K562 (cell line): ENCODE measurements around the gene TALDO1. TPM values are rescaled to one million over a fixed set of nuclear protein-coding genes. Genes with fewer than 3 reads are reported as not detected.

Experiments used
- CREB1 ChIP-seq, 2 experiments: sonication (generic) in 1 of 2; formaldehyde crosslinking in 1 of 2; IDR thresholded peaks; 2 replicates each; pipeline versions ENCODE4 v1.6.1 to v1.8.0; 2012 to 2022; ENCODE audit warnings: inconsistent platforms in 1 of 2, mild to moderate bottlenecking in 1 of 2, missing genetic modification reagents in 1 of 2, moderate library complexity in 1 of 2
- EP300 ChIP-seq: IDR thresholded peaks from 2 replicates; pipeline ENCODE4 v1.6.1; 2012; ENCODE audit warnings: low read length, improper control_type of control experiment
- ESRRA ChIP-seq: fragments of 450-650 bp; IDR thresholded peaks from 2 replicates; pipeline ENCODE4 v1.6.1; 2014; ENCODE audit warnings: low read depth, mild to moderate bottlenecking, moderate library complexity, borderline replicate concordance
- GTF2F1 ChIP-seq: IDR thresholded peaks from 2 replicates; pipeline ENCODE4 v1.6.1; 2011; ENCODE audit warnings: low read depth, low read length, improper control_type of control experiment
- KLF10 ChIP-seq: fragments of 250-450 bp; sonication (Bioruptor Pico); IDR thresholded peaks from 2 replicates; pipeline ENCODE4 v1.6.1; 2021; ENCODE audit warnings: matching md5 sums
- MBD2 ChIP-seq: sonication (generic); IDR thresholded peaks from 2 replicates; pipeline ENCODE4 v1.6.1; 2016; ENCODE audit warnings: low read depth, borderline replicate concordance
- MYBL2 ChIP-seq, 2 experiments: fragments of 450-650 bp in 1 of 2; sonication (generic) in 1 of 2; formaldehyde crosslinking in 1 of 2; IDR thresholded peaks; 2 replicates each; pipeline versions ENCODE4 v1.6.1 to v1.8.1; 2017 to 2022; ENCODE audit warnings: borderline replicate concordance in 1 of 2, inconsistent platforms in 1 of 2, low read depth in 1 of 2, mild to moderate bottlenecking in 1 of 2, missing genetic modification reagents in 1 of 2, moderate library complexity in 1 of 2
- PHF8 ChIP-seq: fragments of 200-600 bp; sonication (generic); IDR thresholded peaks from 2 replicates; pipeline ENCODE4 v1.6.1; 2012; ENCODE audit warnings: mixed run types, mild to moderate bottlenecking, inconsistent platforms, low read length, moderate library complexity, borderline replicate concordance
- POLR2A ChIP-seq: fragments of 450-650 bp; conservative IDR thresholded peaks from 2 replicates; pipeline ENCODE4 v1.6.1; 2016
- POLR2G ChIP-seq: fragments of 200-400 bp; formaldehyde crosslinking; IDR thresholded peaks from 2 replicates; pipeline ENCODE4 v1.6.1; 2017; ENCODE audit warnings: low read depth, mild to moderate bottlenecking, antibody characterized with exemption, low read length, moderate library complexity
- RBM25 ChIP-seq: fragments of 200-400 bp; formaldehyde crosslinking; IDR thresholded peaks from 2 replicates; pipeline ENCODE4 v1.6.1; 2018; ENCODE audit warnings: low read length, low read depth, moderate library complexity; ENCODE audit not compliant: severe bottlenecking
- SUPT5H ChIP-seq: fragments of 450-650 bp; IDR thresholded peaks from 2 replicates; pipeline ENCODE4 v1.6.1; 2016
- TCF3 ChIP-seq: sonication (generic); formaldehyde crosslinking; IDR thresholded peaks from 2 replicates; pipeline ENCODE4 v1.4.0; 2020; ENCODE audit warnings: mild to moderate bottlenecking, missing genetic modification reagents
- TCF7 ChIP-seq: sonication (generic); IDR thresholded peaks from 2 replicates; pipeline ENCODE4 v1.6.1; 2016; ENCODE audit warnings: antibody characterized with exemption, borderline replicate concordance
- YY1 ChIP-seq, 3 experiments: IDR thresholded peaks; 2 replicates each; pipeline ENCODE4 v1.6.1; 2011; ENCODE audit warnings: low read length in 2 of 3, mild to moderate bottlenecking in 2 of 3, moderate library complexity in 2 of 3, borderline replicate concordance in 1 of 3, control low read depth in 1 of 3, low read depth in 1 of 3; ENCODE audit not compliant: insufficient read depth in 3 of 3, insufficient replicate concordance in 2 of 3, control insufficient read depth in 1 of 3, insufficient read length in 1 of 3; ENCODE audit errors: extremely low read depth in 1 of 3
- ZNF146 ChIP-seq: IDR thresholded peaks from one replicate; pipeline ENCODE4 v1.6.1; 2018; ENCODE audit warnings: missing compliant biosample characterization; ENCODE audit not compliant: unreplicated experiment
- polyA plus RNA-seq, 8 experiments: library from polyadenylated mRNA; depleted of rRNA in 4 of 8; stranded (reverse) in 5 of 8; unstranded in 3 of 8; fragments of >200 nt; fragmentation: Nextera tagmentation in 2 of 8; fragmentation: Illumina TruSeq in 1 of 8; extraction: Ambion mirVana in 2 of 8; extraction: Trizol in 1 of 8; gene quantifications; 2 replicates each; pipeline versions ENCODE4 v1.2.1 to v1.2.3, GENCODE V29; 2011 to 2014; ENCODE audit warnings: inconsistent platforms in 1 of 8, missing spikeins in 1 of 8
- total RNA-seq, 7 experiments: library from RNA; depleted of rRNA in 6 of 7; stranded (reverse); fragments of >200 nt in 6 of 7; fragmentation: Illumina TruSeq in 2 of 7; extraction: Trizol in 2 of 7; gene quantifications; 2 replicates each; pipeline versions ENCODE4 v1.2.1 to v1.2.3, GENCODE V29; 2011 to 2021; ENCODE audit warnings: low replicate concordance in 1 of 7
- TF ChIP-seq, protein P1 (sequence below): sonication (generic); formaldehyde crosslinking; IDR thresholded peaks from 2 replicates; pipeline ENCODE4 v1.8.1; 2023; ENCODE audit warnings: mild to moderate bottlenecking, missing genetic modification reagents
- TF ChIP-seq, protein P2 (sequence below): fragments of 250-450 bp; sonication (Bioruptor Pico); IDR thresholded peaks from 2 replicates; pipeline ENCODE4 v1.5.0; 2021
- TF ChIP-seq, protein P3 (sequence below): fragments of 250-450 bp; sonication (Bioruptor Pico); IDR thresholded peaks from 2 replicates; pipeline ENCODE4 v1.8.0; 2021; ENCODE audit warnings: mild to moderate bottlenecking, moderate library complexity
- TF ChIP-seq, protein P4 (sequence below): sonication (generic); formaldehyde crosslinking; IDR thresholded peaks from 2 replicates; pipeline ENCODE4 v1.8.0; 2022; ENCODE audit warnings: mild to moderate bottlenecking, missing genetic modification reagents

TALDO1 gene
- total and polyA plus RNA-seq, 9 of the 15 experiments (the other 6 are each of a cell fraction or from before 2014, with no cell fraction given), result 260 to 541 (median 441) TPM

DNA sequence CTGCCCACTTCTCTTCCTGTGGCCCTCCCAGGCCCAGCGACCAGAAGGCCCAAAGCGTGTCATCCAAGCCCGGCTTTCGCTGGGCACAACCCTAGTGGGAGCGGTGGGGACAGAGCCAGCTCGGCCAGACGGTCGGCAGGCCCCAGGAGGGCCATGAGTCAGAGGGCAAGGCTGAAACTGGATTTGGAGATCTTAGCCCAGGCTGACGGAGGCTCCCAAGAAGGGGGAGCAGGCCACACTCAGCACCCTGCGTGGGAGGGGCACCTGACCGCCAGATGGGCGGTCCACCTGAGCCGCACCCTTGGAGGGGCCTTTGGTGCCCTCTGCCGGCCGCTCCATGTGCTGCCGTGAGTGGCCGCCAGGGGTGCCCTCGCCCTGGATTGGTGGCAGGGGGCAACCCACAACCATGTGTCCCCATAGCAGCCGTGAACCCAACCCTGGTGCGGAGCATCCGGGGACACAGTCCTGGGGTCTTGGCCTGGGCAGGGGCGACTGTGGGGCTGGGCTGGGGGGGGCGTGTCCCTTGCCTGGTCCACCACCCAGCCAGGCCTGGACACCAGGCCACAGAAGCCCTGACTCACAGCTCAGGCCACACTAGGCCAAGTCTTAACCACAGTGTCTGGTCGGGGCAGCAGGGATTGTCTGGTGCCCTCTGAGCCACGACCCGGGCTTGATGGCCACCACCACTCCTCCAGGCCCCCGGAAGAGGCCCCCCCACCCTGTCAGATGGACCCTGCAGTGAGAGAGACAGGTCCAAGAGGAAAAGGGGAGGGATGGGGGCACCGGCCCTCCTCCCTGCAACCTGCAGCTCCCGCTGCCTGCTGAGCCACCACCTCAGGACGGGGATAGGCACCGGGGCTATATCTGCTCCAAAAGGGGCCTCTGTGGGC is 19.2 kb upstream of the TALDO1 start (continued):
- TF ChIP-seq YY1 (IDR thresholded peaks at IDR 0.05; ENCODE audit: borderline replicate concordance in 1 of 3, control insufficient read depth in 1 of 3, extremely low read depth in 1 of 3, insufficient read depth in 3 of 3, insufficient read length in 1 of 3, insufficient replicate concordance in 2 of 3, low read depth in 1 of 3, low read length in 2 of 3) (peak in 2 of 3 experiments; percentile 50 to 61), CREB1 (IDR thresholded peaks at IDR 0.05) (peak; percentile 48; the same call in 1 of the 2 replicates), CREB1 (CRISPR knock-in tag; IDR thresholded peaks at IDR 0.05) (peak; percentile 60; the same call in 1 of the 2 replicates), MBD2 (no peak), TCF3 (peak; percentile 56), KLF10 (CRISPR knock-in tag) (no peak), MYBL2 (IDR thresholded peaks at IDR 0.05; ENCODE audit: low read depth) (no peak), MYBL2 (CRISPR knock-in tag; IDR thresholded peaks at IDR 0.05; ENCODE audit: borderline replicate concordance) (no peak), SUPT5H (no peak), RBM25 (no peak), EP300 (no peak), POLR2G (peak; percentile 44), PHF8 (no peak), ESRRA (peak; percentile 68; the same call in 1 of the 2 replicates), TCF7 (0 out of 2 replicates have a peak, but pooled peaks have one; percentile 38), GTF2F1 (no peak), ZNF146 (CRISPR knock-in tag) (no peak), POLR2A (no peak)
- TF ChIP-seq, protein P1, sequence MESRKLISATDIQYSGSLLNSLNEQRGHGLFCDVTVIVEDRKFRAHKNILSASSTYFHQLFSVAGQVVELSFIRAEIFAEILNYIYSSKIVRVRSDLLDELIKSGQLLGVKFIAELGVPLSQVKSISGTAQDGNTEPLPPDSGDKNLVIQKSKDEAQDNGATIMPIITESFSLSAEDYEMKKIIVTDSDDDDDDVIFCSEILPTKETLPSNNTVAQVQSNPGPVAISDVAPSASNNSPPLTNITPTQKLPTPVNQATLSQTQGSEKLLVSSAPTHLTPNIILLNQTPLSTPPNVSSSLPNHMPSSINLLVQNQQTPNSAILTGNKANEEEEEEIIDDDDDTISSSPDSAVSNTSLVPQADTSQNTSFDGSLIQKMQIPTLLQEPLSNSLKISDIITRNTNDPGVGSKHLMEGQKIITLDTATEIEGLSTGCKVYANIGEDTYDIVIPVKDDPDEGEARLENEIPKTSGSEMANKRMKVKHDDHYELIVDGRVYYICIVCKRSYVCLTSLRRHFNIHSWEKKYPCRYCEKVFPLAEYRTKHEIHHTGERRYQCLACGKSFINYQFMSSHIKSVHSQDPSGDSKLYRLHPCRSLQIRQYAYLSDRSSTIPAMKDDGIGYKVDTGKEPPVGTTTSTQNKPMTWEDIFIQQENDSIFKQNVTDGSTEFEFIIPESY (CRISPR knock-in tag), result peak; percentile 91
- TF ChIP-seq, protein P2, sequence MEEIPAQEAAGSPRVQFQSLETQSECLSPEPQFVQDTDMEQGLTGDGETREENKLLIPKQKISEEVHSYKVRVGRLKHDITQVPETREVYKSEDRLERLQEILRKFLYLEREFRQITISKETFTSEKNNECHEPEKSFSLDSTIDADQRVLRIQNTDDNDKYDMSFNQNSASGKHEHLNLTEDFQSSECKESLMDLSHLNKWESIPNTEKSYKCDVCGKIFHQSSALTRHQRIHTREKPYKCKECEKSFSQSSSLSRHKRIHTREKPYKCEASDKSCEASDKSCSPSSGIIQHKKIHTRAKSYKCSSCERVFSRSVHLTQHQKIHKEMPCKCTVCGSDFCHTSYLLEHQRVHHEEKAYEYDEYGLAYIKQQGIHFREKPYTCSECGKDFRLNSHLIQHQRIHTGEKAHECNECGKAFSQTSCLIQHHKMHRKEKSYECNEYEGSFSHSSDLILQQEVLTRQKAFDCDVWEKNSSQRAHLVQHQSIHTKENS (CRISPR knock-in tag), result no peak
- TF ChIP-seq, protein P3, sequence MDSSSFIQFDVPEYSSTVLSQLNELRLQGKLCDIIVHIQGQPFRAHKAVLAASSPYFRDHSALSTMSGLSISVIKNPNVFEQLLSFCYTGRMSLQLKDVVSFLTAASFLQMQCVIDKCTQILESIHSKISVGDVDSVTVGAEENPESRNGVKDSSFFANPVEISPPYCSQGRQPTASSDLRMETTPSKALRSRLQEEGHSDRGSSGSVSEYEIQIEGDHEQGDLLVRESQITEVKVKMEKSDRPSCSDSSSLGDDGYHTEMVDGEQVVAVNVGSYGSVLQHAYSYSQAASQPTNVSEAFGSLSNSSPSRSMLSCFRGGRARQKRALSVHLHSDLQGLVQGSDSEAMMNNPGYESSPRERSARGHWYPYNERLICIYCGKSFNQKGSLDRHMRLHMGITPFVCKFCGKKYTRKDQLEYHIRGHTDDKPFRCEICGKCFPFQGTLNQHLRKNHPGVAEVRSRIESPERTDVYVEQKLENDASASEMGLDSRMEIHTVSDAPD (CRISPR knock-in tag), result no peak
- TF ChIP-seq, protein P4, sequence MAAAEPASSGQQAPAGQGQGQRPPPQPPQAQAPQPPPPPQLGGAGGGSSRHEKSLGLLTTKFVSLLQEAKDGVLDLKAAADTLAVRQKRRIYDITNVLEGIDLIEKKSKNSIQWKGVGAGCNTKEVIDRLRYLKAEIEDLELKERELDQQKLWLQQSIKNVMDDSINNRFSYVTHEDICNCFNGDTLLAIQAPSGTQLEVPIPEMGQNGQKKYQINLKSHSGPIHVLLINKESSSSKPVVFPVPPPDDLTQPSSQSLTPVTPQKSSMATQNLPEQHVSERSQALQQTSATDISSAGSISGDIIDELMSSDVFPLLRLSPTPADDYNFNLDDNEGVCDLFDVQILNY (CRISPR knock-in tag), result no peak; the same call in 1 of the 2 replicates
